HG03064 (cell line): ENCODE measurements around the gene MICAL3.

Experiments used
- ATAC-seq: cut with Tn5 transposase; IDR thresholded peaks from one replicate; pipeline ENCODE4 v1.9.1; 2021; ENCODE audit warnings: low read depth; ENCODE audit not compliant: unreplicated experiment

MICAL3 gene

GRCh38 chr22:17853073-17853472 is 171.3 kb downstream of the MICAL3 start:
- no peak for ATAC-seq

- no peak for ATAC-seq
Observed at GRCh38 chr22:17851759-17852158, 172.6 kb downstream of the MICAL3 start.

GRCh38 chr22:17847360-17848078 is 176.8 kb downstream of the MICAL3 start:
- ATAC-seq: no peak

- ATAC-seq: no peak
Observed at GRCh38 chr22:17846326-17846992, 177.9 kb downstream of the MICAL3 start.

- ATAC-seq: no peak
Observed at GRCh38 chr22:17845790-17846189, 178.6 kb downstream of the MICAL3 start.

GRCh38 chr22:17845327-17845726 is 179.0 kb downstream of the MICAL3 start:
- no peak for ATAC-seq

- ATAC-seq: no peak
Observed at GRCh38 chr22:17844150-17844549, 180.2 kb downstream of the MICAL3 start.

- no peak for ATAC-seq
Observed at GRCh38 chr22:17842386-17842785, 182.0 kb downstream of the MICAL3 start.

GRCh38 chr22:17841836-17842235 is 182.5 kb downstream of the MICAL3 start:
- ATAC-seq: no peak

GRCh38 chr22:17838180-17838865 is 186.0 kb downstream of the MICAL3 start:
- ATAC-seq: no peak

GRCh38 chr22:17836992-17837742 is 187.2 kb downstream of the MICAL3 start:
- no peak for ATAC-seq

- no peak for ATAC-seq
Observed at GRCh38 chr22:17835256-17835655, 189.1 kb downstream of the MICAL3 start.

- no peak for ATAC-seq
Observed at GRCh38 chr22:17833489-17833888, 190.9 kb downstream of the MICAL3 start.

GRCh38 chr22:17832665-17833064 is 191.7 kb downstream of the MICAL3 start:
- no peak for ATAC-seq

- no peak for ATAC-seq
Observed at GRCh38 chr22:17831501-17832251, 192.7 kb downstream of the MICAL3 start.

- ATAC-seq: no peak
Observed at GRCh38 chr22:17830043-17830961, 194.1 kb downstream of the MICAL3 start.

GRCh38 chr22:17829695-17830042 is 194.7 kb downstream of the MICAL3 start:
- ATAC-seq: no peak

GRCh38 chr22:17828502-17829080 is 195.8 kb downstream of the MICAL3 start:
- no peak for ATAC-seq

- ATAC-seq: no peak
Observed at GRCh38 chr22:17827466-17827865, 196.9 kb downstream of the MICAL3 start.
